ENCODE results near the gene CHRNA7.
"Not testable (repeated sequence)": the region's sequence is repeated elsewhere in the genome, so short reads cannot be mapped to it uniquely, and the experiment has no call there.

CHRNA7 gene

GRCh38 chr15:32120577-32121383 lies 90.5 kb downstream of the CHRNA7 start:
- DNase-seq = no peak

GRCh38 chr15:32121384-32121695 lies 91.0 kb downstream of the CHRNA7 start:
- DNase-seq = no peak

GRCh38 chr15:32122013-32122412 lies 91.7 kb downstream of the CHRNA7 start:
- DNase-seq = no peak

- DNase-seq = no peak
These were observed 93.2 kb downstream of the CHRNA7 start for GRCh38 chr15:32123473-32123872.

- no peak for DNase-seq
These were observed 94.4 kb downstream of the CHRNA7 start for GRCh38 chr15:32124726-32125125.

GRCh38 chr15:32125595-32125994 lies 95.3 kb downstream of the CHRNA7 start:
- no peak for DNase-seq

GRCh38 chr15:32129815-32130214 lies 99.5 kb downstream of the CHRNA7 start:
- no peak for DNase-seq

- no peak for DNase-seq
These were observed 100.5 kb downstream of the CHRNA7 start for GRCh38 chr15:32130823-32131222.

- no peak for DNase-seq
These were observed 101.5 kb downstream of the CHRNA7 start for GRCh38 chr15:32131803-32132202.

GRCh38 chr15:32132859-32133258 lies 102.5 kb downstream of the CHRNA7 start:
- no peak for DNase-seq

GRCh38 chr15:32134842-32135241 lies 104.5 kb downstream of the CHRNA7 start:
- DNase-seq = no peak

GRCh38 chr15:32135335-32135734 lies 105.0 kb downstream of the CHRNA7 start:
- DNase-seq = no peak

- not testable (repeated sequence) for DNase-seq
These were observed 115.2 kb downstream of the CHRNA7 start for GRCh38 chr15:32145512-32145911.

GRCh38 chr15:32148833-32149555 lies 118.7 kb downstream of the CHRNA7 start:
- DNase-seq = no peak

GRCh38 chr15:32152574-32152973 lies 122.3 kb downstream of the CHRNA7 start:
- no peak for DNase-seq

GRCh38 chr15:32153868-32154623 lies 123.7 kb downstream of the CHRNA7 start:
- not testable (repeated sequence) for DNase-seq

- DNase-seq = not testable (repeated sequence)
These were observed 131.8 kb downstream of the CHRNA7 start for GRCh38 chr15:32162143-32162542.

GRCh38 chr15:32164065-32164464 lies 133.8 kb downstream of the CHRNA7 start:
- not testable (repeated sequence) for DNase-seq

- DNase-seq = not testable (repeated sequence)
These were observed 134.4 kb downstream of the CHRNA7 start for GRCh38 chr15:32164747-32165146.

- DNase-seq = not testable (repeated sequence)
These were observed 135.5 kb downstream of the CHRNA7 start for GRCh38 chr15:32165775-32166174.

GRCh38 chr15:32166270-32166669 lies 136.0 kb downstream of the CHRNA7 start:
- not testable (repeated sequence) for DNase-seq

GRCh38 chr15:32167913-32168312 lies 137.6 kb downstream of the CHRNA7 start:
- DNase-seq = not testable (repeated sequence)

GRCh38 chr15:32180579-32180978 lies 150.3 kb downstream of the CHRNA7 start:
- not testable (repeated sequence) for DNase-seq

- not testable (repeated sequence) for DNase-seq
These were observed 163.5 kb downstream of the CHRNA7 start for GRCh38 chr15:32193780-32194179.

Data from CD4-positive, alpha-beta T cell treated with Interleukin-12 subunit alpha and Interleukin-12 subunit beta, for 1 hour (primary cell).